Measurements from ENCODE around the gene GPHN.

DNA sequence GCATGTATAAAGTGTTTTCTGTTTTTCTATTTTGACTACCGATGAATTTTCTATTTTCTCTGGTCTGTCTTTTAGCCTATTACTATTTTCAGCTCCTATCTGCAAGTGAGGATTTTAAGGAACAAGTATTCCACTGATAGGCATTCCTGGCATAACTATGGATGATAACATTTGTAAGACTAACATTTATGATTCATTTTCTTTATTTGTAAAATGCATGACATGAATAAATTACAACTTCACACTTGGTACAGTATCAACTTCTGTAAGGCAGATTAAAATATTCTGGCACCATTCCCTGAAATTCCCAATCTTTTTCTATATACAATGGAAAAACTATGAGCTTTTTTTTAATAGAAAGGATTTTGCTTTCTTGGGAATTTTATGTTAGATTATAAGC lies 560.3 kb downstream of the GPHN start:
- TF ChIP-seq, protein P1, sequence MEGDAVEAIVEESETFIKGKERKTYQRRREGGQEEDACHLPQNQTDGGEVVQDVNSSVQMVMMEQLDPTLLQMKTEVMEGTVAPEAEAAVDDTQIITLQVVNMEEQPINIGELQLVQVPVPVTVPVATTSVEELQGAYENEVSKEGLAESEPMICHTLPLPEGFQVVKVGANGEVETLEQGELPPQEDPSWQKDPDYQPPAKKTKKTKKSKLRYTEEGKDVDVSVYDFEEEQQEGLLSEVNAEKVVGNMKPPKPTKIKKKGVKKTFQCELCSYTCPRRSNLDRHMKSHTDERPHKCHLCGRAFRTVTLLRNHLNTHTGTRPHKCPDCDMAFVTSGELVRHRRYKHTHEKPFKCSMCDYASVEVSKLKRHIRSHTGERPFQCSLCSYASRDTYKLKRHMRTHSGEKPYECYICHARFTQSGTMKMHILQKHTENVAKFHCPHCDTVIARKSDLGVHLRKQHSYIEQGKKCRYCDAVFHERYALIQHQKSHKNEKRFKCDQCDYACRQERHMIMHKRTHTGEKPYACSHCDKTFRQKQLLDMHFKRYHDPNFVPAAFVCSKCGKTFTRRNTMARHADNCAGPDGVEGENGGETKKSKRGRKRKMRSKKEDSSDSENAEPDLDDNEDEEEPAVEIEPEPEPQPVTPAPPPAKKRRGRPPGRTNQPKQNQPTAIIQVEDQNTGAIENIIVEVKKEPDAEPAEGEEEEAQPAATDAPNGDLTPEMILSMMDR (IDR thresholded peaks at IDR 0.05), result no peak
- no peak for TF ChIP-seq POLR2AphosphoS5 (IDR thresholded peaks at IDR 0.05)
- no peak for TF ChIP-seq POLR2A (IDR thresholded peaks at IDR 0.05)
